PC-9 (cell line): ENCODE data around the gene FUS. TPM values are rescaled to one million over a fixed set of nuclear protein-coding genes. Genes with fewer than 3 reads are reported as not detected.

ENCODE experiments used
- BruUV-seq: library from RNA; stranded (reverse); fragments of 400-500 nt; replicated peaks from 2 replicates; lab custom pipeline; 2021; lab: Mats Ljungman, UMichigan
- CTCF ChIA-PET: fragments of 300-600 bp; sonication (Branson Sonifier 250); formaldehyde crosslinking; loops from one replicate; lab custom pipeline; 2022; ENCODE audit warnings: antibody characterized with exemption; lab: Charles Lee
- POLR2A ChIA-PET: fragments of 300-600 bp; sonication (Branson Sonifier 250); formaldehyde crosslinking; loops from one replicate; lab custom pipeline; 2022; ENCODE audit warnings: antibody characterized with exemption; ENCODE audit not compliant: unreplicated experiment; lab: Charles Lee
- DNase-seq, 2 experiments: peaks; one replicate each; pipeline versions ENCODE4 v3.0.0 to v3.0.0-alpha.2; 2015 to 2022; ENCODE audit warnings: mixed read lengths in 1 of 2
- H2AFZ ChIP-seq: fragments of 200-600 bp; sonication (generic); 2 replicates; pipeline ENCODE4 v1.8.1; 2017; ENCODE audit warnings: antibody characterized with exemption
- H3F3A ChIP-seq: fragments of 200-600 bp; sonication (generic); 2 replicates; pipeline ENCODE4 v1.8.1; 2017; ENCODE audit warnings: antibody characterized with exemption, mild to moderate bottlenecking, low read depth; ENCODE audit not compliant: insufficient read depth
- H3K27ac ChIP-seq: fragments of 200-600 bp; sonication (generic); 2 replicates; pipeline ENCODE4 v1.6.1; 2016; ENCODE audit warnings: mixed run types
- H3K27me3 ChIP-seq: fragments of 200-600 bp; sonication (generic); 2 replicates; pipeline ENCODE4 v1.6.1; 2016; ENCODE audit warnings: low read depth, mixed run types; ENCODE audit not compliant: insufficient read depth
- H3K36me3 ChIP-seq: fragments of 200-600 bp; sonication (generic); 2 replicates; pipeline ENCODE4 v1.6.1; 2016; ENCODE audit warnings: low read depth, mixed run types
- H3K4me1 ChIP-seq: fragments of 200-600 bp; sonication (generic); replicated peaks from 2 replicates; pipeline ENCODE4 v1.6.1; 2016; ENCODE audit warnings: mixed run types; ENCODE audit not compliant: insufficient read depth
- H3K4me2 ChIP-seq: fragments of 200-600 bp; sonication (generic); 2 replicates; pipeline ENCODE4 v1.6.1; 2017; ENCODE audit warnings: mixed run types
- H3K4me3 ChIP-seq: fragments of 200-600 bp; sonication (generic); 2 replicates; pipeline ENCODE4 v1.6.1; 2016; ENCODE audit warnings: mixed run types
- H3K79me2 ChIP-seq: fragments of 200-600 bp; sonication (generic); 2 replicates; pipeline ENCODE4 v1.6.1; 2017; ENCODE audit warnings: low read depth, mixed run types
- H3K9me2 ChIP-seq: fragments of 200-600 bp; sonication (generic); 2 replicates; pipeline ENCODE4 v1.8.1; 2017; ENCODE audit warnings: mild to moderate bottlenecking; ENCODE audit not compliant: insufficient read depth
- H3K9me3 ChIP-seq: fragments of 200-600 bp; sonication (generic); 2 replicates; pipeline ENCODE4 v1.8.1; 2016; ENCODE audit warnings: low read depth; ENCODE audit not compliant: insufficient read depth
- H4K20me1 ChIP-seq: fragments of 200-600 bp; sonication (generic); 2 replicates; pipeline ENCODE4 v1.8.1; 2017; ENCODE audit not compliant: insufficient read depth
- CTCF ChIP-seq: fragments of 200-600 bp; sonication (generic); conservative IDR thresholded peaks from 2 replicates; pipeline ENCODE4 v1.6.1; 2017; ENCODE audit warnings: mixed run types, antibody characterized with exemption, mild to moderate bottlenecking, moderate library complexity
- EZH2 ChIP-seq: fragments of 200-600 bp; sonication (generic); IDR thresholded peaks from 2 replicates; pipeline ENCODE4 v1.8.0; 2017; ENCODE audit warnings: antibody characterized with exemption, low read depth
- intact Hi-C: fragments of 100-400 bp; cut with micrococcal nuclease; formaldehyde crosslinking; loops from one replicate; pipeline ENCODE4 v1.10.0; 2022; ENCODE audit not compliant: unreplicated experiment
- total RNA-seq: library from RNA; stranded (reverse); gene quantifications from 2 replicates; pipeline ENCODE4 v1.2.3, GENCODE V29; 2021

Gene FUS
- total RNA-seq, 1 experiment from 2014 or later, result 637 TPM

DNA sequence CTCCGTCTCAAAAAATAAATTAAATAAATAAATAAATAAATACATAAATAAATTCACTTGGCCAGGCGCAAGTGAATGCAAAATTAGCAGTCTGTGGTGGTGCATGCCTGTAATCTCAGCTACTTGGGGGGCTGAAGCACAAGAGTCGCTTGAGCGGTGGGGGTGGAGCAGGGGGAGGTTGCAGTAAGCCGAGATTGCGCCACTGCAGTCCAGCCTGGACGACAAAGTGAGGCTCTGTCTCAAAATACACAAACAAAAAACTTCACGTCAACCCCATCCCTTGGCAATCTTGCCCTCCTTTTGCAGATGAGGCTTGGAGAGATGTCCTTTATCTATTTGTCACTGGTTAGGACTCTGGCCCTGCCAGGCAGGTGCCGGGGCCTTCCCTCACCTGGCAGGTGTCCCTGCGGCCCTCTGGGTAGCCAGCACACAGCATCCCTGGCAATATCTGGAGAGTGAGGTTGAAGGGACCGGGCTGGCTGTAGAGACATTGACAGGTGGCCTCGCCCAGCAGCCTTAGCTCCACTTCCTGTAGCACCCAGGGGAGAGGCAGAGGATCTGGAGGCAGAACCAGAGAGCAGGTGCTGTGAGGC is 34.4 kb upstream of the FUS start:
- TF ChIP-seq CTCF, result no peak
- TF ChIP-seq EZH2, result no peak
- no peak overlapping the region for H2AFZ ChIP-seq
- H3K4me3 ChIP-seq, result no peak overlapping the region
- H3K9me2 ChIP-seq, result no peaks in the 10 kb centered on the region
- POLR2A ChIA-PET, result no interaction called here
- intact Hi-C loops, result no loop called here
- no peaks in the 10 kb centered on the region for H4K20me1 ChIP-seq
- H3K9me3 ChIP-seq, result no peaks in the 10 kb centered on the region
- H3K4me1 ChIP-seq, result peaks cover 25% of the 10 kb centered on the region
- no peak for DNase-seq
- no peak overlapping the region for H3K4me2 ChIP-seq
- CTCF ChIA-PET, result interaction anchor here (0.6 to 0.9 kb wide), 3 partner anchors 160 to 341 kb away, joined by 13 to 16 read pairs (median 15); partner anchors contain the start of gene HSD3B7
- H3K79me2 ChIP-seq, result no peaks in the 10 kb centered on the region
- BruUV-seq, result no TSS peak
- no peak overlapping the region for H3K27ac ChIP-seq
- no peaks in the 10 kb centered on the region for H3K36me3 ChIP-seq
- H3K27me3 ChIP-seq, result no peaks in the 10 kb centered on the region
- H3F3A ChIP-seq, result peaks cover 40% of the 10 kb centered on the region

- no peak for DNase-seq
- H3K9me3 ChIP-seq, result no peaks in the 10 kb centered on the region
- H3K4me2 ChIP-seq, result no peak overlapping the region
- H3K4me1 ChIP-seq, result peaks cover 22% of the 10 kb centered on the region
- H4K20me1 ChIP-seq, result no peaks in the 10 kb centered on the region
- H3F3A ChIP-seq, result peaks cover 41% of the 10 kb centered on the region
- H3K36me3 ChIP-seq, result no peaks in the 10 kb centered on the region
- no peak overlapping the region for H3K27ac ChIP-seq
- H2AFZ ChIP-seq, result no peak overlapping the region
- TF ChIP-seq EZH2 (no peak), CTCF (no peak)
- no TSS peak for BruUV-seq
- intact Hi-C loops, result no loop called here
- H3K27me3 ChIP-seq, result no peaks in the 10 kb centered on the region
- H3K9me2 ChIP-seq, result no peaks in the 10 kb centered on the region
- CTCF ChIA-PET, result no interaction called here
- H3K79me2 ChIP-seq, result no peaks in the 10 kb centered on the region
- H3K4me3 ChIP-seq, result no peak overlapping the region
- POLR2A ChIA-PET, result interaction anchor here (0.7 kb wide), 1 partner anchor 59 kb away, joined by 6 read pairs; no protein-coding TSS in a partner anchor
Measured at GRCh38 chr16:31147574-31147973, 32.4 kb upstream of the FUS start.

GRCh38 chr16:31148281-31148728 is 31.6 kb upstream of the FUS start:
- H2AFZ ChIP-seq, result no peak overlapping the region
- no peak overlapping the region for H3K4me3 ChIP-seq
- no peaks in the 10 kb centered on the region for H3K27me3 ChIP-seq
- intact Hi-C loops, result no loop called here
- DNase-seq, result peak in 1 of 2 experiments; percentile 79
- no peak overlapping the region for H3K27ac ChIP-seq
- peaks cover 22% of the 10 kb centered on the region for H3K4me1 ChIP-seq
- H3F3A ChIP-seq, result peaks cover 41% of the 10 kb centered on the region
- H3K79me2 ChIP-seq, result no peaks in the 10 kb centered on the region
- no peaks in the 10 kb centered on the region for H3K36me3 ChIP-seq
- ChIA-PET POLR2A (interaction anchor here (0.7 kb wide), 1 partner anchor 58 kb away, joined by 6 read pairs; no protein-coding TSS in a partner anchor), CTCF (interaction anchor here (0.6 kb wide), 2 partner anchors 101 to 107 kb away, joined by 6 to 7 read pairs; no protein-coding TSS in a partner anchor)
- H4K20me1 ChIP-seq, result no peaks in the 10 kb centered on the region
- TF ChIP-seq EZH2, result no peak
- TF ChIP-seq CTCF, result no peak
- no peaks in the 10 kb centered on the region for H3K9me3 ChIP-seq
- H3K4me2 ChIP-seq, result no peak overlapping the region
- H3K9me2 ChIP-seq, result no peaks in the 10 kb centered on the region
- no TSS peak for BruUV-seq
